ENCODE results near the gene C16orf87.

DNA sequence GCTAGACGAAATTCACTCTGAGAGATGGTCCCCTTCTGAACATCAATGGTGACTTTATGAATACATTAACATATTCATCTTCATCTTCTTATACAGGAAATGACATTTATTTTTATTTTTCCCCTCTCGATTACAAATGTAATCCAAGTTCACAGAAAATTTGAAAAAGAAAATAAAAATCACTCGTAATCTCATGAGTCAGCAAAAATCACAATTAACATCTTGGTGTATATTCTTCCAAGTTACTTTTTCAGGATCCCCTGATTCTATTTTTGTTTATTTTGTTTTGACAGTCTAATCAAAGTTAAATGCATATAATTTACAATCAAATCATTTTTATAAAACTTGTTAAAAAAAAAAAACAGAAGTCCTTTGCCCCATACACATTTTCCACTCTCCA, 27.6 kb downstream of the C16orf87 start:
- TF ChIP-seq, protein P1, sequence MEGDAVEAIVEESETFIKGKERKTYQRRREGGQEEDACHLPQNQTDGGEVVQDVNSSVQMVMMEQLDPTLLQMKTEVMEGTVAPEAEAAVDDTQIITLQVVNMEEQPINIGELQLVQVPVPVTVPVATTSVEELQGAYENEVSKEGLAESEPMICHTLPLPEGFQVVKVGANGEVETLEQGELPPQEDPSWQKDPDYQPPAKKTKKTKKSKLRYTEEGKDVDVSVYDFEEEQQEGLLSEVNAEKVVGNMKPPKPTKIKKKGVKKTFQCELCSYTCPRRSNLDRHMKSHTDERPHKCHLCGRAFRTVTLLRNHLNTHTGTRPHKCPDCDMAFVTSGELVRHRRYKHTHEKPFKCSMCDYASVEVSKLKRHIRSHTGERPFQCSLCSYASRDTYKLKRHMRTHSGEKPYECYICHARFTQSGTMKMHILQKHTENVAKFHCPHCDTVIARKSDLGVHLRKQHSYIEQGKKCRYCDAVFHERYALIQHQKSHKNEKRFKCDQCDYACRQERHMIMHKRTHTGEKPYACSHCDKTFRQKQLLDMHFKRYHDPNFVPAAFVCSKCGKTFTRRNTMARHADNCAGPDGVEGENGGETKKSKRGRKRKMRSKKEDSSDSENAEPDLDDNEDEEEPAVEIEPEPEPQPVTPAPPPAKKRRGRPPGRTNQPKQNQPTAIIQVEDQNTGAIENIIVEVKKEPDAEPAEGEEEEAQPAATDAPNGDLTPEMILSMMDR (conservative IDR thresholded peaks at IDR 0.05; ENCODE audit: low read length) = no peak
- TF ChIP-seq EZH2phosphoT487 (IDR thresholded peaks at IDR 0.05; ENCODE audit: borderline replicate concordance) = no peak
